WI38 (cell line): ENCODE data around the gene CIAO3.

Source experiments
- H3K4me3 ChIP-seq: 2 replicates; pipeline ENCODE4 v1.5.1; 2011; ENCODE audit warnings: low read depth, mild to moderate bottlenecking, control low read depth, low read length
- CTCF ChIP-seq: IDR thresholded peaks from 2 replicates; pipeline ENCODE4 v1.5.1; 2012; ENCODE audit warnings: low read depth, mild to moderate bottlenecking, control low read depth, low read length

CIAO3 gene

GRCh38 chr16:762595-763268 is 21.9 kb upstream of the CIAO3 start:
- H3K4me3 ChIP-seq: no peak overlapping the region
- no peak for TF ChIP-seq CTCF

- no peak overlapping the region for H3K4me3 ChIP-seq
- no peak for TF ChIP-seq CTCF
Measured at GRCh38 chr16:761625-762513, 21.1 kb upstream of the CIAO3 start.

GRCh38 chr16:760545-761343 is 19.9 kb upstream of the CIAO3 start, which contains the start of gene MSLN:
Gene MSLN, plus strand, starts transcription at chr16:760734. Its CDS starts 1,947 bp downstream, at chr16:762681.
- no peak for TF ChIP-seq CTCF
- no peak within 1 kb of the TSS for H3K4me3 ChIP-seq

GRCh38 chr16:760065-760464 is 19.3 kb upstream of the CIAO3 start:
- TF ChIP-seq CTCF: no peak
- H3K4me3 ChIP-seq: no peak overlapping the region

GRCh38 chr16:759110-759910 is 18.5 kb upstream of the CIAO3 start:
- TF ChIP-seq CTCF: no peak

GRCh38 chr16:756428-756827 is 15.6 kb upstream of the CIAO3 start:
- no peak for TF ChIP-seq CTCF
- H3K4me3 ChIP-seq: no peak overlapping the region

More at GRCh38 chr16:759110-759910, 18.5 kb upstream of the CIAO3 start:
- no peak overlapping the region for H3K4me3 ChIP-seq
